Tongue (tissue), 2 donors: ENCODE data around the gene CLDN17. TPM values are rescaled to one million over a fixed set of nuclear protein-coding genes. Genes with fewer than 3 reads are reported as not detected.

Source experiments
- DNase-seq: peaks from one replicate; pipeline ENCODE4 v3.0.0-alpha.2; 2015
- total RNA-seq: library from RNA; depleted of rRNA; stranded (reverse); fragments of >200 nt; gene quantifications from one replicate; pipeline ENCODE4 v1.2.3, GENCODE V29; 2014

Gene CLDN17
- total RNA-seq = not detected

- no peak for DNase-seq
Measured at GRCh38 chr21:30166705-30167104, at the start of gene CLDN17. Gene CLDN17, minus strand, starts transcription at chr21:30166805. Its CDS starts 188 bp downstream, at chr21:30166617.

- peak; percentile 4 for DNase-seq
Measured at GRCh38 chr21:30216041-30216723, 49.6 kb upstream of the CLDN17 start, which contains the start of gene CLDN8. Gene CLDN8, minus strand, starts transcription at chr21:30216097. Its CDS starts 172 bp downstream, at chr21:30215925.

GRCh38 chr21:30211071-30211470 lies 44.5 kb upstream of the CLDN17 start:
- DNase-seq = no peak

GRCh38 chr21:30209601-30210000 lies 43.0 kb upstream of the CLDN17 start:
- peak; percentile 10 for DNase-seq

- no peak for DNase-seq
Measured at GRCh38 chr21:30207252-30207579, 40.6 kb upstream of the CLDN17 start.

- peak; percentile 11 for DNase-seq
Measured at GRCh38 chr21:30206551-30207251, 40.1 kb upstream of the CLDN17 start.

- peak; percentile 51 for DNase-seq
Measured at GRCh38 chr21:30200000-30200399, 33.4 kb upstream of the CLDN17 start.

- peak; percentile 43 for DNase-seq
Measured at GRCh38 chr21:30194701-30195299, 28.2 kb upstream of the CLDN17 start.

- no peak for DNase-seq
Measured at GRCh38 chr21:30193201-30193600, 26.6 kb upstream of the CLDN17 start.

- DNase-seq = no peak
Measured at GRCh38 chr21:30190554-30190953, 23.9 kb upstream of the CLDN17 start.

GRCh38 chr21:30189773-30190172 lies 23.2 kb upstream of the CLDN17 start:
- DNase-seq = peak; percentile 29

- no peak for DNase-seq
Measured at GRCh38 chr21:30186242-30186641, 19.6 kb upstream of the CLDN17 start.

- no peak for DNase-seq
Measured at GRCh38 chr21:30168086-30168485, 1.5 kb upstream of the CLDN17 start.

GRCh38 chr21:30166171-30166570 lies 434 bp downstream of the CLDN17 start:
- DNase-seq = no peak

- DNase-seq = no peak
Measured at GRCh38 chr21:30164796-30165195, 1.8 kb downstream of the CLDN17 start.

- DNase-seq = no peak
Measured at GRCh38 chr21:30153697-30154340, 12.8 kb downstream of the CLDN17 start.

- no peak for DNase-seq
Measured at GRCh38 chr21:30152792-30153191, 13.8 kb downstream of the CLDN17 start.

GRCh38 chr21:30148906-30149305 lies 17.7 kb downstream of the CLDN17 start:
- peak; percentile 8 for DNase-seq

- peak; percentile 7 for DNase-seq
Measured at GRCh38 chr21:30146558-30147282, 19.9 kb downstream of the CLDN17 start.

- DNase-seq = no peak
Measured at GRCh38 chr21:30138483-30138882, 28.1 kb downstream of the CLDN17 start.

- no peak for DNase-seq
Measured at GRCh38 chr21:30129246-30129645, 37.4 kb downstream of the CLDN17 start.

GRCh38 chr21:30126576-30126975 lies 40.0 kb downstream of the CLDN17 start:
- no peak for DNase-seq
